Esophagus muscularis mucosa (tissue), 3 donors: ENCODE data around the gene DGAT2.

Source experiments
- CTCF ChIP-seq, 3 experiments: fragments of 200-600 bp in 2 of 3; fragments of 450-650 bp in 1 of 3; sonication (generic) in 2 of 3; IDR thresholded peaks; one replicate each; pipeline ENCODE4 v1.5.1; 2017 to 2019; ENCODE audit warnings: antibody characterized with exemption in 3 of 3, mild to moderate bottlenecking in 2 of 3, moderate library complexity in 1 of 3
- POLR2AphosphoS5 ChIP-seq, 2 donors: sonication (generic); formaldehyde crosslinking; IDR thresholded peaks; one replicate each; pipeline ENCODE4 v1.6.1; 2017; ENCODE audit warnings: antibody characterized with exemption in 2 of 2

GRCh38 chr11:75834728-75835127 lies 66.2 kb downstream of the DGAT2 start:
- TF ChIP-seq CTCF (IDR thresholded peaks at IDR 0.05) (no peak), POLR2AphosphoS5 (IDR thresholded peaks at IDR 0.05) (no peak)
